ENCODE results near the gene MAPRE2.
"Not testable (repeated sequence)": the region's sequence is repeated elsewhere in the genome, so short reads cannot be mapped to it uniquely, and the experiment has no call there.

The MAPRE2 gene

DNA sequence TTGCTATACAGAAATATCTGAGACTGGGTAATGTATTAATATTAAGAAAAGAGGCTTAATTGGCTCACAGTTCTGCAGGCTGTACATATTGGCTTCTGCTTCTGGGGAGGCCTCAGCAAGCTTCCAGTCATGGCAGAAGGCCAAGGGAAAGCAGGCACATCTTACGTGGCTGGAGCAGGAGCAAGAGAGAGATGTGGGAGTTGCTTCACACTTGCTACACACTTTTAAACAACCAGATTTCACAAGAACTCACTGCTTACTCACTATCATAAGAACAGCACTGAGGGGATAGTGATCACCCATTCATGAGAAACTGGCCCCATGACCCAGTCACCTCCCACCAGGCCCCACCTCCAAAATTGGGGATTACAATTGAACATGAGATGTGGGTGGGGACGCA, 50.6 kb downstream of the MAPRE2 start:
- no peak for DNase-seq (ENCODE audit: low read depth, low spot score)

- DNase-seq (ENCODE audit: low read depth, low spot score) = no peak
These were observed 54.9 kb downstream of the MAPRE2 start for GRCh38 chr18:35095983-35096676.

GRCh38 chr18:35096677-35097011, 55.4 kb downstream of the MAPRE2 start:
- no peak for DNase-seq (ENCODE audit: low read depth, low spot score)

DNA sequence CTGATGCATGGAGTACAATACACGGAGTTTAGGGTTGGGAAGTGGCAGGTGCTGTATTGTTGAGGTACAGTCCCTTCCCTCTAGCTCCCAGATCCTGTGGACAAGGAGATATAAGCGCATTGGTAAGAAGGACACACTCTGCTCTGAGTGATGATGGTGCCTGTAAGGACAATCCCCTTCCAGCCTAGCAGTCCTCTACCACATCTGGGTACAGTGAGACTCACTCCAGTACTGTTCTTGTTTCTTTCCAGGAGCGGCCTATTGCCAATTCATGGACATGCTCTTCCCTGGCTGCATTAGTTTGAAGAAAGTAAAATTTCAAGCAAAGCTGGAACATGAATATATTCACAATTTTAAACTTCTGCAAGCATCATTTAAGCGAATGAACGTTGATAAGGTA, 56.0 kb downstream of the MAPRE2 start:
- DNase-seq (ENCODE audit: low read depth, low spot score) = no peak

DNA sequence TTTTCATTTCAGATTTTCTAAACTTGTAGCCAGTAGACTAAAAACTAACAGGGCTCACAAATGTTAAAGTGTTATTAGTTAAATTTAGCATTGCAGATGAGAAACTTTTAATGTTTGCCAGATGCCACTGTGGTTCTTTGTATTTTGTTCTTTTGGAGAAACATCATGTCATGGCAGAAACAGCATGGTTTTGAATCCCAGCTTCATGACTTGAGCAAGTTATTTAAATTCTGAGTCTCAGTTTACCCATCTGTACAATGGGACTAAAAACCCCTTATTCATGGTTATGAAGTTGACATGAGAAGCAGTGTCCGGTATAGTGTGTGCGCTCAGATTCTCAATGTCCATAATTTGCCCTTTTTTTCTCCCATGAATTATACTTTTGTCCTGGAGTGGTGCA, 56.5 kb downstream of the MAPRE2 start:
- DNase-seq (ENCODE audit: low read depth, low spot score) = no peak

GRCh38 chr18:35099911-35100310, 58.7 kb downstream of the MAPRE2 start:
- no peak for DNase-seq (ENCODE audit: low read depth, low spot score)

GRCh38 chr18:35104391-35105051, 63.3 kb downstream of the MAPRE2 start:
- no peak for DNase-seq (ENCODE audit: low read depth, low spot score)

GRCh38 chr18:35106013-35106844, 65.0 kb downstream of the MAPRE2 start:
- DNase-seq (ENCODE audit: low read depth, low spot score) = no peak

DNA sequence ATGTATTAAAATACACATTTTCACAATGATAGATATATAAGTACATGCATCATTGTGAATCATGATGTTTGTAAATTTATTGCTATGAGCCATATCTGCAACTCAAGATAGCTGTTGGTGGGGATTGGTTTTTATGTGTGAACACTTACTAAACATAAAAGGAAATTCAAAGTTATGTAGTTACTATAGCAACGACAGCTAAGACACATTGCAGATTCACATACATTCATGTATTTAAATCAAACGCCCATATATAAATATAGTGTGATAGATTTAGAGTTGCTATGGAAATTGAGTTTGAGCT, 65.6 kb downstream of the MAPRE2 start:
- no peak for DNase-seq (ENCODE audit: low read depth, low spot score)

DNA sequence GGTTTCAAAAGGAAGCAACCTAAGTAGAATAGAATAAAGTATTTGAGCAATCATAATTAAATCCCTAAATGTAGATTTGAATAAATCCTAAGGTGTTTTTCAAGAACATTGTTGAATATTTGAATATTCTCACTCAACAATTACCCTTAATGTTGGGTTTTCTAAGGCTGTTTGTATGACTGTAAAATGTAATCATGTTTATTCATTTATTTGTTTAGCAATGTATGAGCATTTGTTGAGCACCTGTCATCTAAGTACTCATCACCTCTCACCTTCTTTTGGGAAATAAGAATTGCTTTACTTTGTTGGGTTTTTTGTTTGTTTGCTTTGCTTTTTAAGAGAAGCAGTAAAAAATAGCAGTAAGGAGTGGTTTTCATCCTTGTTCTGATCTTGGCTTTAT, 66.0 kb downstream of the MAPRE2 start:
- no peak for DNase-seq (ENCODE audit: low read depth, low spot score)

DNA sequence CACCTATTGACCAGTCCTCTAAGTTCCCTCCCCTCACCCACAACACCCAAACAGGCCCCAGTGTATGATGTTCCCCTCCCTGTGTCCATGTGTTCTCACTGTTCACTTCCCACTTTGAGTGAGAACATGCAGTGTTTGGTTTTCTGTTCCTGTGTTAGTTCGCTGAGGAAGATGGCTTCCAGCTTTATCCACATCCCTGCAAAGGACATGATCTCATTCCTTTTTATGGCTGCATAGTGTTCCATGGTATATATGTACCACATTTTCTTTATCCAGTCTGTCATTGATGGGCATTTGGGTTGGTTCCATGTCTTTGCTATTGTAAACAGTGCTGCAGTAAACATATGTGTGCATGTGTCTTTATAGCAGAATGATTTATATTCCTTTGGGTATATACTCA, 66.9 kb downstream of the MAPRE2 start:
- not testable (repeated sequence) for DNase-seq (ENCODE audit: low read depth, low spot score)

GRCh38 chr18:35110059-35110458, 68.8 kb downstream of the MAPRE2 start:
- no peak for DNase-seq (ENCODE audit: low read depth, low spot score)

GRCh38 chr18:35110554-35111485, 69.6 kb downstream of the MAPRE2 start:
- DNase-seq (ENCODE audit: low read depth, low spot score) = peak; percentile 23

- DNase-seq (ENCODE audit: low read depth, low spot score) = no peak
These were observed 71.5 kb downstream of the MAPRE2 start for GRCh38 chr18:35112696-35113095.

GRCh38 chr18:35114305-35114704, 73.1 kb downstream of the MAPRE2 start:
- DNase-seq (ENCODE audit: low read depth, low spot score) = no peak

DNA sequence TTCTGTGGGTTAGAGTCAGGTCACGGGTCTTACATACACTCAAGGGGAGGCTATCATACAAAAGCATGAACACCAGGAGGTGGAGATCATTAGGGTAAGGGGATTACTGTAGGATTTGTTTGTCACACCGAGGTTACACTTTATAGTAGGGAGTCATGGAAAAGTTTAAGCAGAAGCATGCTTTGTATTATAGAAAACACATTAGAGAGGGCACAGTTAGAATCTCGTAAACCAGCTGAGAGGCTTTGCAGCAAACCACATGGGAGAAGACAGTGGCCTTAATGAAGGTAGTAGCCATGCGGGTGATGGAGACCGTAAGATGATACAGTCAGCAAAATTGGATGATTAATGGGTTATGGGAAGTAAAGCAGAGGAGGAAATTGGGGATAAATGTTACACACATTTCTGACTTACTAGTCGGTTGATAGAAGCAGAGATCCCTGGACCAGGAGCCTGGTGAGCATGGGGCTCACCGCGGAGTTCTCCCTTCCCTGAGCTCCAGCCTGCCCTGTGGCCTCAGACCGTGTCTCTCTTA, 75.6 kb downstream of the MAPRE2 start:
- no peak for DNase-seq (ENCODE audit: low read depth, low spot score)

DNA sequence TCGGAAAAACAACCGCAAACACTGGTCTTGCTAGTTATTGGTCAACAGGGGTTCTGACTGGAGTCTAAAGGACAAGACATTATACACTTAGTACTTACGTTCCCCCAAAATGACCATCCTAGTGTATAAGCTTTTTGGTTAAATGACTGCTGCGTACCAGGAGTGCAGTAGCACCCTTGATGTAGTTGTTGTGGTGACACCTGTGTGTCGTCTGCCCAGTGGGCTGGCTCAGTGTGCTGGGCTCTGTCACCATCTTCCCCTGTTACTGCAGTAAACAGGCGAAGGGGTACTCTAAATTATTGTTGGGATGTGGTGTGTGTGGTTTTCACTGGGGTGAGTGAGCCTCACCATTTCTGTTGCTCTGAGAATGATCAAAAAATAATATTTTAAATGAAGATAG, 76.2 kb downstream of the MAPRE2 start:
- no peak for DNase-seq (ENCODE audit: low read depth, low spot score)

GRCh38 chr18:35117951-35118411, 76.8 kb downstream of the MAPRE2 start:
- peak; percentile 64 for DNase-seq (ENCODE audit: low read depth, low spot score)

DNA sequence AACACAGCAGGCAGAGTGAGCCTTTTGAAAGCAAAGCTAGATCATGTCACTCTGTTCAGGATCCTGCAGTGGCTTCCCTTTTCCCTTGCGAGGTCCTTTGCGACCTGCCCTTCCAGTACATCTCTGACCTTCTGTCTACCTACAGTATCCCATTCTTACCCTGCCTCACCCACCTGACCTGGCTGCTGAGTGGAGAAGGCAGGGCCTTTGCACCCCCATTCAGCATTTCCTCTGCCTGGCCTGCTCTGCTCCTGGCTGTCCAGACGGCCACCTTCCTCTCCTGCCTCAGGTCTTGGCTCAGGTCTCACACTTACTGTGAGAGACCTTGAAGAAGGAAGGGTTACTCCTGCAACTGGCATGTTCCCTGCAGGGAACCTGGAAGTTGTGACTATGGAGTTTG, 77.4 kb downstream of the MAPRE2 start:
- DNase-seq (ENCODE audit: low read depth, low spot score) = no peak

DNA sequence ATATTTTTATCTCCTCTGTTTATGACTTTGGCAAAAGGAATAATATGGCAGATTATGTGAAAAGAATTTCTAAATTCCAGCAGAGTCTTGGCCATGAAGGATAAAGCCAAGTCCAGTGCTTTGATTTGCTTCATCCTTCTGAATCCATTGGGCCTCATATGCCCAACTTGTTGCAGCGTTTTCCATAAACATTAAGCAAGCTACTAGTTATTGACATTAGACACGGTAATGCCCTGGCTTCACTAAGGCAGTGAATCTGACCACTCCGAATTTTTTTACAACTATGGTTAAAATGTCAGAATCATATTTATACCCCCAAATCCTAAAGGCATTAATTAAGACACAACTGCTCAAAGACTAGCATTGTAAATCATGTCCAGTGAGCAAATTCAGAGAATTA, 79.8 kb downstream of the MAPRE2 start:
- DNase-seq (ENCODE audit: low read depth, low spot score) = no peak

DNA sequence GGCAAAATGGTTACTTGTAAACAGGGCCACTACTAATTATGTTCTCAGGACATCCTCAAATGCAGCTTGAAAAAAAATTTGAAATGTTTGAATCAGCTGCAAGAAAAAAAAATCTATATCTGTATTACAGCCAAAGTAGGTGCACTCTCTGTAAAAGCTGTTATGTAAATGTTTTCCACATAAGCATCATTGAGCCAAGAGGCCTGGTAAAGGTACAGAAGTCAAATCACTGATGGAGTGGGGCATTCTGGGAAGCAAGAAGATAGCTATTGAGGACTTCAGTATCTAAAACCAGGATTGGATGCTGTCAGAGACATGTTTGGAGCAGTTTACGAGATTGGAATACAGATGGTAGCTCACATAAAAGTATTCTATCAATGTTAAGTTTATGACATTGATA, 80.3 kb downstream of the MAPRE2 start:
- no peak for DNase-seq (ENCODE audit: low read depth, low spot score)
